SHP77 (cell line): ENCODE data around the gene CCL2.

Experiments used
- DNase-seq, 2 experiments: peaks; one replicate each; lab custom pipeline; 2025; lab: John Stamatoyannopoulos, UW

CCL2 gene

GRCh38 chr17:34265711-34266110 is 10.6 kb downstream of the CCL2 start:
- DNase-seq = no peak

- DNase-seq = no peak
Observed at GRCh38 chr17:34269969-34270368, 14.9 kb downstream of the CCL2 start, which contains the start of gene CCL7. CCL7 (plus strand) TSS chr17:34270221; CDS start chr17:34270291, 70 bp downstream.

GRCh38 chr17:34275881-34276280 is 20.8 kb downstream of the CCL2 start:
- no peak for DNase-seq

- no peak for DNase-seq
Observed at GRCh38 chr17:34276826-34277225, 21.7 kb downstream of the CCL2 start.

GRCh38 chr17:34283571-34283970 is 28.5 kb downstream of the CCL2 start:
- DNase-seq = no peak

- DNase-seq = no peak
Observed at GRCh38 chr17:34285286-34285792, 30.3 kb downstream of the CCL2 start, which contains the start of gene CCL11. CCL11 (plus strand) TSS chr17:34285742; CDS start chr17:34285809, 67 bp downstream.

GRCh38 chr17:34287875-34288274 is 32.8 kb downstream of the CCL2 start:
- no peak for DNase-seq

- no peak for DNase-seq
Observed at GRCh38 chr17:34290586-34290985, 35.5 kb downstream of the CCL2 start.

GRCh38 chr17:34291721-34292348 is 36.8 kb downstream of the CCL2 start:
- DNase-seq = no peak

- DNase-seq = no peak
Observed at GRCh38 chr17:34299027-34299426, 43.9 kb downstream of the CCL2 start.

- DNase-seq = no peak
Observed at GRCh38 chr17:34299956-34300577, 45.0 kb downstream of the CCL2 start.

- DNase-seq = no peak
Observed at GRCh38 chr17:34300652-34301370, 45.7 kb downstream of the CCL2 start.

- DNase-seq = no peak
Observed at GRCh38 chr17:34301986-34302385, 46.9 kb downstream of the CCL2 start.

- no peak for DNase-seq
Observed at GRCh38 chr17:34302636-34303035, 47.6 kb downstream of the CCL2 start.

- no peak for DNase-seq
Observed at GRCh38 chr17:34303606-34304005, 48.5 kb downstream of the CCL2 start.

- no peak for DNase-seq
Observed at GRCh38 chr17:34305061-34305460, 50.0 kb downstream of the CCL2 start.

GRCh38 chr17:34305606-34306005 is 50.5 kb downstream of the CCL2 start:
- DNase-seq = no peak

GRCh38 chr17:34306466-34306865 is 51.4 kb downstream of the CCL2 start:
- DNase-seq = no peak
